HG03139 (cell line): ENCODE data around the gene NPVF.

Experiments used
- ATAC-seq: cut with Tn5 transposase; IDR thresholded peaks from one replicate; pipeline ENCODE4 v1.9.1; 2021; ENCODE audit not compliant: unreplicated experiment

Gene NPVF

GRCh38 chr7:25179325-25179724 is 49.0 kb downstream of the NPVF start:
- no peak for ATAC-seq
